Hepatocyte (in vitro differentiated cells): ENCODE measurements around the gene IZUMO1R.

ENCODE experiments used
- EZH2 ChIP-seq: fragments of 200-600 bp; sonication (generic); IDR thresholded peaks from 2 replicates; pipeline ENCODE4 v1.6.1; 2016; ENCODE audit warnings: antibody characterized with exemption, mild to moderate bottlenecking, borderline replicate concordance
- EZH2phosphoT487 ChIP-seq: fragments of 200-600 bp; sonication (generic); IDR thresholded peaks from one replicate; pipeline ENCODE4 v1.6.1; 2018; ENCODE audit warnings: antibody characterized with exemption, mild to moderate bottlenecking, low read depth, moderate library complexity; ENCODE audit not compliant: unreplicated experiment, severe bottlenecking
- TF ChIP-seq, protein P1 (sequence below): fragments of 200-600 bp; sonication (generic); IDR thresholded peaks from 2 replicates; pipeline ENCODE4 v1.5.1; 2016; ENCODE audit warnings: antibody characterized with exemption, mild to moderate bottlenecking; ENCODE audit not compliant: poor library complexity

DNA sequence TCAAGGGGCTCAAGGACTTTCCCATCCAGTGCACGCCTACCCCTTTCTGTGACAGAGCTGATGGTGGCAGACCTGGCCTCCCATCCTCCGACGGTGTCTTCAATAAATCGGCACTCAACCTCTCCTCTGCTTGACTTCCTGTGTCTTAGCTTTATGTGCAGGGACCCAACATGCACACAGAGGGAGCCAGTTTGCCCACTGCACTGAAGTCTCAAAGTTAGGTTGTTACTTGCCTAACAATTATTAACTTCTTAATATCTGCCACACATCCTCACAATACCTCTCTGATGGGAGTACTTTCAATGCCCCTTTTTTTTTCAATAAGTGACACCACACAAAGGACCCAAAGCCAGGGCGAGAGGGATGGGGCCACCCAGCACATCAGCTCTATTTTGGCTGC, 3.6 kb downstream of the IZUMO1R start:
- TF ChIP-seq EZH2 (no peak), EZH2phosphoT487 (no peak)
- TF ChIP-seq, protein P1, sequence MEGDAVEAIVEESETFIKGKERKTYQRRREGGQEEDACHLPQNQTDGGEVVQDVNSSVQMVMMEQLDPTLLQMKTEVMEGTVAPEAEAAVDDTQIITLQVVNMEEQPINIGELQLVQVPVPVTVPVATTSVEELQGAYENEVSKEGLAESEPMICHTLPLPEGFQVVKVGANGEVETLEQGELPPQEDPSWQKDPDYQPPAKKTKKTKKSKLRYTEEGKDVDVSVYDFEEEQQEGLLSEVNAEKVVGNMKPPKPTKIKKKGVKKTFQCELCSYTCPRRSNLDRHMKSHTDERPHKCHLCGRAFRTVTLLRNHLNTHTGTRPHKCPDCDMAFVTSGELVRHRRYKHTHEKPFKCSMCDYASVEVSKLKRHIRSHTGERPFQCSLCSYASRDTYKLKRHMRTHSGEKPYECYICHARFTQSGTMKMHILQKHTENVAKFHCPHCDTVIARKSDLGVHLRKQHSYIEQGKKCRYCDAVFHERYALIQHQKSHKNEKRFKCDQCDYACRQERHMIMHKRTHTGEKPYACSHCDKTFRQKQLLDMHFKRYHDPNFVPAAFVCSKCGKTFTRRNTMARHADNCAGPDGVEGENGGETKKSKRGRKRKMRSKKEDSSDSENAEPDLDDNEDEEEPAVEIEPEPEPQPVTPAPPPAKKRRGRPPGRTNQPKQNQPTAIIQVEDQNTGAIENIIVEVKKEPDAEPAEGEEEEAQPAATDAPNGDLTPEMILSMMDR = no peak
